HG03039 (cell line): ENCODE measurements around the gene CD81.

Source experiments
- ATAC-seq: cut with Tn5 transposase; IDR thresholded peaks from one replicate; pipeline ENCODE4 v1.9.1; 2021; ENCODE audit warnings: mild to moderate bottlenecking, moderate library complexity; ENCODE audit not compliant: unreplicated experiment

Gene CD81

GRCh38 chr11:2417856-2418692 lies 41.0 kb downstream of the CD81 start:
- ATAC-seq, result no peak

- ATAC-seq, result no peak
Observed at GRCh38 chr11:2418693-2419360, 41.7 kb downstream of the CD81 start.

- ATAC-seq, result no peak
Observed at GRCh38 chr11:2419638-2420501, 42.8 kb downstream of the CD81 start.

- peak; percentile 55 for ATAC-seq
Observed at GRCh38 chr11:2420502-2421225, 43.6 kb downstream of the CD81 start.

- no peak for ATAC-seq
Observed at GRCh38 chr11:2421226-2421994, 44.3 kb downstream of the CD81 start.

GRCh38 chr11:2421996-2422395 lies 44.9 kb downstream of the CD81 start:
- no peak for ATAC-seq

- no peak for ATAC-seq
Observed at GRCh38 chr11:2422461-2423156, 45.5 kb downstream of the CD81 start.

- no peak for ATAC-seq
Observed at GRCh38 chr11:2423157-2424025, 46.3 kb downstream of the CD81 start.

- ATAC-seq, result no peak
Observed at GRCh38 chr11:2424811-2425495, 47.8 kb downstream of the CD81 start.

GRCh38 chr11:2425506-2425905 lies 48.4 kb downstream of the CD81 start:
- no peak for ATAC-seq

GRCh38 chr11:2426221-2426620 lies 49.1 kb downstream of the CD81 start:
- no peak for ATAC-seq

GRCh38 chr11:2426826-2427521 lies 49.9 kb downstream of the CD81 start:
- no peak for ATAC-seq

GRCh38 chr11:2427721-2428321 lies 50.7 kb downstream of the CD81 start:
- ATAC-seq, result no peak

- ATAC-seq, result no peak
Observed at GRCh38 chr11:2428322-2428795, 51.2 kb downstream of the CD81 start.

GRCh38 chr11:2431395-2431794 lies 54.3 kb downstream of the CD81 start:
- no peak for ATAC-seq

- no peak for ATAC-seq
Observed at GRCh38 chr11:2432171-2432621, 55.1 kb downstream of the CD81 start.

- no peak for ATAC-seq
Observed at GRCh38 chr11:2432628-2433071, 55.5 kb downstream of the CD81 start.
